ELR (cell line): Measurements from ENCODE around the gene OR52R1.
"Not testable (repeated sequence)": the region's sequence is repeated elsewhere in the genome, so short reads cannot be mapped to it uniquely, and the experiment has no call there.

Source experiments
- DNase-seq: peaks from one replicate; pipeline ENCODE4 v3.0.0-alpha.2; 2015; ENCODE audit warnings: low read depth

OR52R1 gene

DNA sequence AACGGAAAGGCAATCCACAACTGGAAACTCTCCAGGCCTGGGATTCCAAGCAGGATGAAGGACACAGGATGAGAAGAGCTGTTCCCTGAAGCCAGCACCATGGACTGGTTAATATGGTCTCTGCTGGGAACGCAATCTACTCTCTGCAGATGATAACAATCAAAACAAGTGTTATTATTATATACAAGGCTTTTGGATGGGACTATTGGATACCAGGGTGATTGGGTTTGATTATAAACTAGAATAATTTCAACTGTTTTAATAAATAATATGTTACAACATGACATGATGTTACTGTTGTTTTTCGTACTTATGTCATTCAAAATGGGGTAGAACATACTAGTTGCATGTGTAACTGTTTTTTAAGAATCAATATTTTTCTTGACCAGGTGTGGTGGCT lies at the start of gene OR52R1:
Gene OR52R1 (minus strand): TSS at position 101 of the 400 bp plus-strand sequence. CDS start 0 bp downstream, at position 101.
- no peak for DNase-seq

DNA sequence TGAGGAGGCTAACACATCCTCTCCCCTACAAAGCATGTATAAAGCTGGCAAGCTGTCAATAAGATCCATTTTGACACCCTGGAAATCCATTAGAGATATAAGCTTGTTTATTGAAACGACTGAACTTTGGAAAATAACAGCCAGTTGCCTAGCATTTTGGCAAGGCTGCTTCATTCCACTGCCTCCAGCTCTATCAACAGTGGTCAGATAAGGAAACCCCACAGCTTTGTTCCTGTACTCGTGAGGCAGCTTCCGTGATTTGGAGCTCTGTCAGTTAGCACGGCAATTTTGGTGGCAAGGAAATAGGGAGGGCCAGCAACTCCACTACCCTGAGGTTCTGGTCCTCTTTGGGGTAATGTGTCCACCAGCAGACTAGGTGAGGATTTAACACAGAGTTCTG lies 46.9 kb upstream of the OR52R1 start:
- DNase-seq = no peak

DNA sequence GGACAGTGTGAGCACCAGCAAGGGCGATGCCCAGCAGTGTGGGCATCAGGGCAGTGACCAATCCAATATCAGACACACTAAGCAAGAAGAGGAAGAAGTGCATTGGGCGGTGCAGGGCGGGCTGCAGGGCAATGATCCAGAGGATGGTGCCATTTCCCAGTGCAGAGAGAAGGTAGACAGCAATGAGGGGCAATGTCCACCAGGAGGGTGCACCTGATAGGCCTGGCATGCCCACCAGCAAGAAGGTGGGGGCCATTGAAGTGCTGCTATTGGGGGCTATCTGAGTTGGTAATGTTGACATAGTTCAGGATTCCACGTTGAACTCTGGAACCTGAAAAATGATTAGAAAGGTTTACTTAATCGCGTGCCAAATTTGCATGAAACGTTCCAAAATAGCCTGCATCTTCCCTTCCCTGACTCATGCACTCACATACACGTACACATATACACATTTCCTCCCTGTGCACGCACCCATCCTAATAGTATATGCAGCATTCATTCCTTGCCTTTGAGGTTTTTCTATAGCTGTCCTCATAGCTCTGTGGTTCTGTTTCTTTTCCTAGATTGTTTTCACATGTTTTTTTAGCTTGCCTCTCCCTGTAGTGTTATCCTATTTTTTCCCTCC lies 44.8 kb upstream of the OR52R1 start, which contains the start of gene OR51S1:
Gene OR51S1 (minus strand): TSS at position 301 of the 625 bp plus-strand sequence. CDS start 0 bp downstream, at position 301.
- DNase-seq = no peak

DNA sequence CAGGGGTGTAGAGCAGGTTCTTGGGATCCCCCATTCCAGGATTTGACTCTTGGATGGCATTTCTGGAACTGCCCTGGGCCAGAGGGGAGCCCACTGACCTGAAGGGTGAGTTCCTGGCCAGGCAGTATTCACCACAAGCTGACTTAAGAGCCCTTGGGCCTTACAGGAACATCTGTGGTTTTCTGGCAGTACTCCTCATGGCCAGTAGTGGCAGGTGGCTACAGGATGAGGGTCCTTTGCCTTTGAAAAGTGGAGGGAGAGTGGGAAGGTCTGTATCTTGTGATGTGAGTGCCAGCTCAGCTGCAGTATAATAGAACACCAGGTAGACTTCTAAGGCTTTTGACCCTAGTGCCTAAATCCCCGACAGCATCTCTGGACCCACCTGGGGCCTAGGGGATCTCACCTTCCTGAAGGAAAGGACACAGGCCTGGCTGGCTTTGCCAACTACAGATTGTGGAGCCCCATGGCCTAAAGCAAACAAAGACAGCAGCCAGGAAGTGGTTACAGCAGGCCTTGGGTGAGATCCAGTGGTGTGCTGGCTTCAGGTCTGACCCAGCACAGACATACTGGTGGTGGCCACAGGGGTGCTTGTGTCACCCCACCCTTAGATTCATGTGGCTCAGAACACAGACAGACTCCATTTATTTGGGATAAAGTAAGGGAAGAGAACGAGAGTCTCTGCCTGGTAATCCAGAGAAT lies 35.8 kb upstream of the OR52R1 start:
- DNase-seq = no peak

DNA sequence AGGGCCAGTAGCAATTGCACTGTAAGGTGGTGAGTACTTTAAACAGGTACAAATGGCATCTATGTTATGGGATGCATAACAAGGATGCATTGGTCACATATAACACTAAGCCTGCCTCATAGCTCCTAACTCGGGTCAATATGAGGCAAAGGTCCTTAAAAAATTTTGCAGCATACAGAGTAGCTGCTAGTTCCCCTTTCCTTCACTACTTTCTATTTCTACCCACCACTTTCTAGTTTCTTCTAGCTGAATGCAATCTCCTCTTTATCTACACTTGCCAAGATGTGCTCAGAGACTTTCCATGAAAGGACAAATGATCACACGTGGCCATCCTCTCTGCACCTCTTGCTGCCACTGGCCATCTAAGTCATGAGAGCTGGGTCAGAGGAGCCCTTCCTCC lies 26.7 kb upstream of the OR52R1 start:
- no peak for DNase-seq

DNA sequence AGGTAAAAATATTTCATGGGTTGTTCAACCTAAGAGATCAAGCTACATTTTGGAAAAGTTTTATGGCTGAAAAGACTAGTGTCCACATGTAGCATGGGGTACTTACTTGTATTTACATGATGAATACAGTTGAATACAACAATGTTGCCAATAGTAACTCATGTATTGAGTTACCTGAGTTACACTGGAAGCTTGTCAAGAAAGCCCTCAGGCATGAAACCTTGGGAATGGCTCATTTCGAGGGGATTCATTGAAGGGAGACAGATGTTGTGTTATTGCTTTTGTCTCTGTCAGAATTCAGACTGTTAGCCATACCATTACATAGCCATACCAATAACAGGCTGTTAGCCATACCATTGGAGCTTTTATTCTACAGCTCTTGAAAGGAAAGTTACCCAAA lies 26.2 kb upstream of the OR52R1 start:
- no peak for DNase-seq

DNA sequence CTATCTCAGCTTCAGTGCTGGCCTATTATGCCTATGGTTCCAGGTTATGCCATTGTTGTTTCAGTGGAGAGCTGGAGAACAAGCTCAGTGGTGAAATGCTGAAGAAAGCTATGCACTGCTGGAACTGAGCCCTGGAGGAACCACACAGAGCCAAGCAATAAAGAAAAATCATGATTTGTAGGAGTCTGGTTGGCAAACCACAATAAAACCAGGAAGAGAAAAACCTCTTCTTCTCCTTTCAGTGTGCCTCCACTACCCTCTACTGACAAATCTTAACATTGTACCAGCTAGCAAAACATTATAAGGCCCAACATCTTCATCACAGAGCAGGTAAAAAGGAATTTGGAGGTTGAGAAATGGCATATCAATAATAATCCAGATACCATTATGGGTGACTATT lies 22.2 kb upstream of the OR52R1 start:
- DNase-seq = peak; percentile 2

DNA sequence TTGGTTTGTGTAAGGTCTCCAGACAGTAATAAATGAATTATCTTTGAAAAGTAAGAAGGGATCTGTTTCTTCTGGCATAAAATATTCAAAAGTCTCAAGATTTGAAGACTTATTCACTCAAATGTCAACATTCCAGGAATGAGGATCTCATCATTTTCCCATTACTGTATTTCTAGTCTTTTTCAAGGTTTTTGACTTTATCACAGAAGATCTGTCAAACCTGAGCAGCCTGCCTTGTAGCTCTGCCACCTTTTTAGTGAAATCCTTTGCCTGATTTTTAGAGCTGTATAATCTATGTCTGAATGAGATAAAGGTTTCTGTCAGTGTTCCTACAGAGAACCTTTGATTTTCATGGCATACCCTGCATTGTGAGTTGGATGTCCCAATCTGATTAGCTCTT lies 21.0 kb upstream of the OR52R1 start:
- DNase-seq = no peak

DNA sequence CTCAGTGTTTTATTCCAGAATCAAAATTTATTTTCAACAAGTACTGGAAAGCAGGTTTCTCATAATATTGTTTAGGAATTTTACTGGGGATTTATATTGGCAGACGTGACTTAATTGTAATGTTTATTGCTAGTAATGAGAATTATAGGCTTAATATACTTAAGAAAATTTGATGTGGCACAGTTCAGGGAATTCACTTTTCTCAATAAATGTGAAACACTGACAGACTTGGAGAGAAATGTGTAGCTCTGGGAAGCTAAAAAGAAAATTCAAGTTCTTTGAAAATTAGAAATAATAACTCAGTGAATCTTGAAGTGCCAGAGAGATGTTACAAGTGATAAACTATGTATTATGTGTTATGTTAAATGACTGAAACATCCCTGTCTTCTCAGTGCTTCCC lies 16.8 kb upstream of the OR52R1 start, which contains the start of gene OR51F2:
Gene OR51F2 (plus strand): TSS at position 301 of the 400 bp plus-strand sequence. CDS start 101 bp downstream, outside the sequence.
- no peak for DNase-seq

DNA sequence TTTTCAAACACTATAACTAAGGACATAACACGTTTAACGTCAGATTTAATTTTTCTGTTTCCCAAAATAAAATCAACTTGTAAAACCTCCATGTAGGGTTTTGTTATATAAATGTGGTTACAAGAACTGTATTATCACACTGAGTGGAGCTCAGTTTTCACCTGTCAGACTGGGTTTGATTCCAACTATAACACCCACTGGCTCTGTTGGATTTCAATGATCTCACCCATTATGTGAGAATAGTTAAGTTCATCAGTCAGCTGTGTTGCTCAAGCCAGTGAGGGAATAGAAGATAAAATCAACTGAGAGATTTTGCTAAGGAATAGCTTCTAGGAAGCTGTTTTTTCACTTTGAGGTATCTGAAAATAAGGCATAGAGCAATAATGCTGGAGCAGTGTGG lies 5.1 kb upstream of the OR52R1 start:
- no peak for DNase-seq

DNA sequence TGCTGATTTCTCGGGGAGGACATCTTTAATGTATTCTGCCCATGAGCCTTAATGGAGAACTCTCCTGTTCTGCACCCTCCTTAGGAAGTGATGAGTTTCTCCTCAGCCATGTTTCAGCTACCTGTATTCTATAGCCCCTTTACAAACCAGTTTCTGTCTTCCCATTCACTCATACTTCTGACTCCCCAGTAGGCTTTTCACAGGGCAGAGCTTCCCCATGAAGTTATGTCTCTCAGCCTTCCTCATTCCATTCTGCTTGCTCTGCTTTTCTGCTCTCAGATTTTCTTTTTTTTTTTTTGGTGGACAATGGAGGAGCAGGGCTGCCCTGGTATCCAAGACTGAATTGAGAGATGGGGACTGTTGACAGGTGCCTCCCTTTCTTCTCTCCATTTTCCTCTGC lies 4.3 kb upstream of the OR52R1 start:
- DNase-seq = no peak

DNA sequence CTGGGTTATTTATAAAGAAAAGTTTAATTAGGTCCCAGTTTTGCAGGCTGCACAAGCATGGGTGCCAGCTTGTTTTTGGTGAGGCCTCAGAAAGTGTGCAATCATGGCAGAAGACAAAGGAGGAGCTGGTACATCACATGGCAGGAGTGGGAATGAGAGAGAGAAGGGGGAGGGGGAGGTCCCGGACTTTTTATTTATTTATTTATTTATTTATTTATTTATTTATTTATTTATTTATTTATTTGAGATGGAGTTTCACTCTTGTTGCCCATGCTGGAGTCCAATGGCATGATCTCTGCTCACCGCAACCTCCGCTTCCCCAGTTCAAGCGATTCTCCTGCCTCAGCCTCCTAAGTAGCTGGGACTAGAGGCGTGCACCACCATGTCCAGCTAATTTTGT lies 2.9 kb downstream of the OR52R1 start:
- DNase-seq = not testable (repeated sequence)

DNA sequence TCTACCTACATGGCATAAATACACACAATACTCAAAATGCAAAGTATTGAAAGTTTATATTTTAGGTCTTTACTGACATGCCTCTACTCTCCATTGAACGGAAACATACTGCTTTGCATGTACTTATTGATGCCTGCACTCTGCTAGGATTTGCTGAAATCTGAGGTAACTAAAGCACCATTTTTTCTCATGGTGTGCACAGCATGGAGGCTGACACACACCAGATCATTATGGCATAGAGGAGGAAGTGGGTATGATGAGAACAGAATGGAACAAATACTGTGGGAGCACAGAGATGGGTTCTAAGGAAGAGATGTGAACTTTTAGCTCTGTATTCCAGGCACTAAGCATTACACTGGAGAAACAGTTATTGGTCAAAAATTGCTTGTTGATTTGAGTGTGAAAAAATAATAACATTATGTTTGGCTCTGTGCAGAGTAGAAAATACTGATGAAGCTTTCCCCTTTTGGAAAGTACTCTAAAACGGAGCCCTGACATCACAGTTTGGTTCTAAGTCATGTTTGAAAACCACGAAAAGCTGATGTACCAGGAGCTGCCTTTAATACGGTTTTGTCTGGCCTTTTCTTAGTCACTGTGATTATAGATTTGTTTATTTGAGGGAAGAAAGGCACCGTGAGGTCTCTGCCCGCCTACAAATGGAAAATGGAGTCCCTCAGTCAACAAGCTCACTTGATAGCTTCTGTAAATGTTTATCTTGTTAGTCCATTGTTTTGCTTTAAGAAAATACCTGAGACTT lies 5.6 kb downstream of the OR52R1 start:
- no peak for DNase-seq

DNA sequence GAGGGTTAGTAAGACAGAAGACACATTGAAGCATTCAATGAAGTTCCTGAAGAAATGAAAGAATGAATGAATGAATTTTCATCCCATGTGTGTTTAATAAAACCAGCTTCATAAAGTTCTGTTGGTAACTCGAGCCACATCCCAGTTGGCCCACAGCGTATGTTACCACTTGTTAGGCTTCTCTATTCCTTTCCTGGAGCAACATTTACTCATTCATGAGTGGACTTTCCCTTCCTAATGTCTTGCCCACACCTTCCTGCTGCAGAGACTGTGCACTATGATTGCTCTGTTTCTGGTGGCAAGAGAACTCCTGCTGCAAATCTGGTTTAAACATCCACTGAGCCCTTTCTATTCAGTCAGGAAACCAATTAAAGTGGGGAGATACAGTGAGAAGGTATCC lies 7.0 kb downstream of the OR52R1 start:
- no peak for DNase-seq

DNA sequence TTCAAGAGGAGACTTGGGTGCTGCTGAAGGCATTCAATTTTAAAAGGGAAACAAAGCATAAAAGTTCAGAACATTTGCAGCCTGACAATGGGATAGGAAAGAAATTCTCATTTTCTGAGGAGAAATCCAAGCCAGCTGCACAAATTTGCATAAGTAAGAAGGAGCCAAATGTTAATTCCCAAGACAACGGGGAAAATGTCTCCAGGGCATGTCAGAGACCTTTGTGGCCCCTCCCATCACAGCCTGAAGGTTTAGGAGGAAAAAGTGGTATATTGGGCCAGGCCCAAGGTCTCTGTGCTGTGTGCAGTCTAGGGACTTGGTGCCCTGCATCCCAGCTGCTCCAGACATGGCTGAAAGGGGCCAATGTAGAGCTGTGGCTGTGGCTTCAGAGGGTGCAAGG lies 21.7 kb downstream of the OR52R1 start:
- no peak for DNase-seq

DNA sequence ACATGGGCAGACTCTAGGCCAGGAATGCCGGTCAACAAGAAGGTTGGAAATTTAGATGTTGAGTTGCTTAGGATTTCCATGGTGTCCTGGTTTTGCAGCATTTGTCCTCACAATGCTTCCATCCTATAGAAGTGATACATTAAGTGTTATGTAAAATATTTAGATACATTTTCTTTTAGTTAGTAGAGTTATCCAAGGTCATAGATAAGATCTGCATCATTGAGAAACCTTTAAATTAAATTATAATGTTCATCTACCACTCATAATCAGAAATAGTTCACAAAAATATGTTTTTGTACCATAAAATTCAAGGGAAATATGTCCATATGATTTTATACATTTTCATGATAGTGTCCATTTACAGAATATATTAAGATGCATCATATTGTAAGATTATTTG lies 34.3 kb downstream of the OR52R1 start, which contains the start of gene OR51F1:
Gene OR51F1 (minus strand): TSS at position 101 of the 400 bp plus-strand sequence. CDS start 0 bp downstream, at position 101.
- DNase-seq = no peak

DNA sequence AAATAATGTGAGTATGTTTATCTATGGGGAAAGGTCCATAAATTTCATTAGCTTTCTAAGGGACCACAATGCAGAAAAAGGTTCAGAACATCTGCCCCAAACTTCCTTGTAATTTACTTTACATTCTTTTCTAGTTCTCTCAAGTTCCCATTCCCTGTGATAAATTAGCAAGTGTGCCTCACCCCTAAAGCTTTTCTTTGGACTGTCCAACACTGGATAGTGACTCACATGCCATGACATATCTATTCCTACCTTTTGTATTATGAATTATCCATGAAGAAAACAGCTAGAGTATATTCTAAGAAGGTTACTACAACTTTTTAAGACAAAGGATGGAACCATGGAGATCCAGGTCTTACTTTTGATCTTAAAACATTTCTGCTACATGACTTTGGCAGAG lies 36.1 kb downstream of the OR52R1 start:
- DNase-seq = no peak

DNA sequence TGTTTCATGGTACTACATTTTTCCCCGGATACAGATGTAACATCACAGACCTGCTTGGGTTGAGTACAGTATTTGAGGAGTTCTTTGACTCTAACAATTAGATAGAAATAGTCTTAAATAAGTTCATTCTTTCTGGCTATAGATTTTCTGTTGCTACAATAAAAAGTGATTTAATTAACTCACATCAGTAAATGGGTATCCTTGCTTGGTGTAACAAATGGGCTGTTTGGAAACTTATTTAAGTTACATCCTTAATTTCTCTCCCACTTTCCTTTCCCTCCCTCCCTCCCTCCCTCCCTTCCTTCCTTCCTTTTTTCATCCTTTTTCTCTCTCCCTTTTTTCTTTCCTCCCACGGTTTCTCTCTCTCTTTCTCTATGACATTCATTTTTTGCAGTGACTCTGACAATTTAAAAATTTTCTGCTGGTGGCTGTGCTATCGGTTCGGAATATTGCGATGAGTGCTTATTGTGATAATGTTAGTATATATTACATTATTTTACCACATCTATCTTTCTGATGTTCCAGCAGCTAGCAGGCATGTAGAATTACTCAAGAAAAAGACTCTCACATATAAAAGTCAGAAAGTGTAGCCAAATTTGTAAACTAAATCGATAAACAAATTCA lies 37.6 kb downstream of the OR52R1 start:
- DNase-seq = no peak

DNA sequence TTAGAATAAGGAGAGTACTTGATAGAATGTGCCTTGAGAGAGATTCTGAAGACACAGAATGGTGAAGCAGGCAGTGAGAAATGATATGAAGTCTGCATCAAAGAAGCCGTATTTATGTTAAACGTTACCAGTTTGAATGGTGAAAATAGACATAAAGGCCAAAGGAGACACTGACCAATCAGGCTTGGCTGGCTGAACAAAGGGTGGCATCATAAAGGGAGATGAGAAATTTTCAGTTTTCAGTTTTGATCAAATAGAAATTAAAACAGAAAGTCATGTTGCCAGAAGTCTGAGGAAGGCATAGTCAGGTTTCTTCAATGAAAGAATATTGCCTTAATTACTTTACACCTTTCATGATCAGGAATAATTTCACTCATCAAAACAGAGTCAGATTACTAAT lies 41.1 kb downstream of the OR52R1 start:
- no peak for DNase-seq
